HL-60 (cell line): ENCODE results near the gene ASTN2.

Source experiments
- POLR2AphosphoS5 ChIP-seq: IDR thresholded peaks from 2 replicates; pipeline ENCODE4 v1.6.1; 2012; ENCODE audit warnings: low read depth
- TF ChIP-seq, protein P1 (sequence below): IDR thresholded peaks from one replicate; pipeline ENCODE4 v1.5.1; 2011; ENCODE audit warnings: low read length, control low read depth, inconsistent platforms; ENCODE audit not compliant: insufficient read depth

DNA sequence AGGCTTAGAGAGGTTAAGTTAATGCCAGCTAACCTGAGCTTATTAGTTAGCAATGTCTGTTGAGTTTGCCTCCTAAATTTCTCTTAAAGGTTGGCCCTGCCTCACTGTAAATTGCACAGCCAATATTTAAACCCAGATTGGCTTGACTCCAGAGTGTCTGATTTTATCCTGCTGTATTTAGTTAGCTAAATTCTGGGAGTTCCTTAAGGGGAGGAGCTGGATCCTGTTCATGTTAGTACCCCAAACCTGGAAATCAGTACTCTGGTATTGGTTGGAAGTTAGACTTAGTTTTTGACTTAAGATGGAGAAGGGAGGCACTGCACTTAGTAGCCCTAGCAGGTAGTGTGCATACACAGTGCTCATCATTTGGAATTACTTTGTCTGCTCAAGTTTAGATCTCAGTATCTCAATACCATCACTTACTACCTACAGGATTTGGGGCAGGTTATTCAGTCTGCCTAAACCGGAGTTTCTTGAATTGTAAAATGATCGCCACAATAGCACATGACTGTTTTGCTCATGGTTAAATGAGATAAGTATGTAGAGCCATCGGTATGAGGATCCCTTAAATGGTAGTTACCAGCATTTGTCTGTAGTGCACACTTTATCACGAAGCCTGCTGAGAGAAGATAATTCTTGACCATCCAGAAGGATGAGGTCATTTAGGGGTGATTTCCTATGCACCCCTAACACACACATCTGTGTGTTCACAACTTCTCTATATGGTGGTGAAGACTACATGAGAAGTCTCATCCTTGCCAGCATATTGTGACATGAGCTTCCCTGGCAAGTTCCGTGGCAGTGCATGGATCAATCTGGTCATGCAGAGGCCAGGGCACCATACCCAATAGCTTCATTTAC is 992.5 kb downstream of the ASTN2 start:
- TF ChIP-seq, protein P1, sequence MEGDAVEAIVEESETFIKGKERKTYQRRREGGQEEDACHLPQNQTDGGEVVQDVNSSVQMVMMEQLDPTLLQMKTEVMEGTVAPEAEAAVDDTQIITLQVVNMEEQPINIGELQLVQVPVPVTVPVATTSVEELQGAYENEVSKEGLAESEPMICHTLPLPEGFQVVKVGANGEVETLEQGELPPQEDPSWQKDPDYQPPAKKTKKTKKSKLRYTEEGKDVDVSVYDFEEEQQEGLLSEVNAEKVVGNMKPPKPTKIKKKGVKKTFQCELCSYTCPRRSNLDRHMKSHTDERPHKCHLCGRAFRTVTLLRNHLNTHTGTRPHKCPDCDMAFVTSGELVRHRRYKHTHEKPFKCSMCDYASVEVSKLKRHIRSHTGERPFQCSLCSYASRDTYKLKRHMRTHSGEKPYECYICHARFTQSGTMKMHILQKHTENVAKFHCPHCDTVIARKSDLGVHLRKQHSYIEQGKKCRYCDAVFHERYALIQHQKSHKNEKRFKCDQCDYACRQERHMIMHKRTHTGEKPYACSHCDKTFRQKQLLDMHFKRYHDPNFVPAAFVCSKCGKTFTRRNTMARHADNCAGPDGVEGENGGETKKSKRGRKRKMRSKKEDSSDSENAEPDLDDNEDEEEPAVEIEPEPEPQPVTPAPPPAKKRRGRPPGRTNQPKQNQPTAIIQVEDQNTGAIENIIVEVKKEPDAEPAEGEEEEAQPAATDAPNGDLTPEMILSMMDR = no peak
- TF ChIP-seq POLR2AphosphoS5 = no peak
